Measurements from ENCODE around the gene NEDD4. TPM values are rescaled to one million over a fixed set of nuclear protein-coding genes. Genes with fewer than 3 reads are reported as not detected.

The NEDD4 gene
- total RNA-seq, 6 donors from 2014 or later, result 8.4 to 18.8 (median 10.5) TPM

- Histone ChIP-seq H3K4me3 (no peak overlapping the region), H3K27ac (no peak overlapping the region), H3K36me3 (no peaks in the 10 kb centered on the region), H3K9me3 (no peaks in the 10 kb centered on the region), H3K4me1 (peaks cover 0 to 14% (median 4%) of the 10 kb centered on the region in 4 donors), H3K27me3 (no peaks in the 10 kb centered on the region)
- DNase-seq (no peak), ATAC-seq (ENCODE audit: low FRiP score in 2 of 2) (no peak)
- no peak for TF ChIP-seq POLR2AphosphoS5 (IDR thresholded peaks at IDR 0.05)
- no peak for TF ChIP-seq POLR2A (IDR thresholded peaks at IDR 0.05)
- TF ChIP-seq EP300 (IDR thresholded peaks at IDR 0.05), result no peak
- TF ChIP-seq CTCF (IDR thresholded peaks at IDR 0.05), result no peak
- 58 to 83% methylated on average over 4 of the region's 4 CpGs for WGBS, 2 donors
Measured at GRCh38 chr15:55796321-55796965, 197.0 kb downstream of the NEDD4 start.

- ATAC-seq (ENCODE audit: low FRiP score in 2 of 2) (no peak), DNase-seq (no peak)
- TF ChIP-seq POLR2AphosphoS5 (IDR thresholded peaks at IDR 0.05), result no peak
- no peak for TF ChIP-seq CTCF (IDR thresholded peaks at IDR 0.05)
- TF ChIP-seq POLR2A (IDR thresholded peaks at IDR 0.05), result no peak
- TF ChIP-seq EP300 (IDR thresholded peaks at IDR 0.05), result no peak
- H3K4me3 ChIP-seq, result no peak overlapping the region
- peaks cover 0 to 14% (median 4%) of the 10 kb centered on the region in 4 donors for H3K4me1 ChIP-seq
- H3K27me3 ChIP-seq, result no peaks in the 10 kb centered on the region
- no peak overlapping the region for H3K27ac ChIP-seq
- H3K36me3 ChIP-seq, result no peaks in the 10 kb centered on the region
- no peaks in the 10 kb centered on the region for H3K9me3 ChIP-seq
Measured at GRCh38 chr15:55795031-55795430, 198.4 kb downstream of the NEDD4 start.

- H3K4me3 ChIP-seq, result no peak overlapping the region
- H3K9me3 ChIP-seq, result no peaks in the 10 kb centered on the region
- TF ChIP-seq CTCF (IDR thresholded peaks at IDR 0.05) (no peak), EP300 (IDR thresholded peaks at IDR 0.05) (peak in 2 of 4 donors; percentile 28 to 87), POLR2AphosphoS5 (IDR thresholded peaks at IDR 0.05) (peak; percentile 19 to 60), POLR2A (IDR thresholded peaks at IDR 0.05) (no peak)
- ATAC-seq (ENCODE audit: low FRiP score in 2 of 2) (peak; percentile 79 to 95), DNase-seq (peak in 1 of 2 donors; percentile 86)
- H3K36me3 ChIP-seq, result no peaks in the 10 kb centered on the region
- peaks cover 0 to 7% (median 3%) of the 10 kb centered on the region in 4 donors for H3K4me1 ChIP-seq
- no peaks in the 10 kb centered on the region for H3K27me3 ChIP-seq
- H3K27ac ChIP-seq, result peak overlapping the region; percentile 44 to 90 (median 76)
- 54 to 84% methylated on average over 3 of the region's 3 CpGs for WGBS, 2 donors
Measured at GRCh38 chr15:55791551-55792400, 201.6 kb downstream of the NEDD4 start.

GRCh38 chr15:55789066-55789660 is 204.2 kb downstream of the NEDD4 start:
- TF ChIP-seq CTCF (IDR thresholded peaks at IDR 0.05), result peak in 3 of 6 experiments; percentile 23 to 38 (median 31)
- TF ChIP-seq POLR2AphosphoS5 (IDR thresholded peaks at IDR 0.05), result no peak
- no peak for TF ChIP-seq POLR2A (IDR thresholded peaks at IDR 0.05)
- TF ChIP-seq EP300 (IDR thresholded peaks at IDR 0.05), result no peak
- DNase-seq (peak in 1 of 2 donors; percentile 25), ATAC-seq (ENCODE audit: low FRiP score in 2 of 2) (no peak)
- H3K36me3 ChIP-seq, result no peaks in the 10 kb centered on the region
- H3K27me3 ChIP-seq, result no peaks in the 10 kb centered on the region
- 84% methylated on average over 8 of the region's 8 CpGs for WGBS, 2 donors
- H3K27ac ChIP-seq, result no peak overlapping the region
- no peak overlapping the region for H3K4me3 ChIP-seq
- H3K9me3 ChIP-seq, result no peaks in the 10 kb centered on the region
- H3K4me1 ChIP-seq, result peaks cover 0 to 7% (median 3%) of the 10 kb centered on the region in 4 donors

Data from upper lobe of left lung (tissue), 6 donors.